Hepatocyte (in vitro differentiated cells): ENCODE measurements around the gene WDR41.

ENCODE experiments used
- EZH2phosphoT487 ChIP-seq: fragments of 200-600 bp; sonication (generic); IDR thresholded peaks from one replicate; pipeline ENCODE4 v1.6.1; 2018; ENCODE audit warnings: antibody characterized with exemption, mild to moderate bottlenecking, low read depth, moderate library complexity; ENCODE audit not compliant: unreplicated experiment, severe bottlenecking
- TF ChIP-seq, protein P1 (sequence below): fragments of 200-600 bp; sonication (generic); IDR thresholded peaks from 2 replicates; pipeline ENCODE4 v1.5.1; 2016; ENCODE audit warnings: antibody characterized with exemption, mild to moderate bottlenecking; ENCODE audit not compliant: poor library complexity

DNA sequence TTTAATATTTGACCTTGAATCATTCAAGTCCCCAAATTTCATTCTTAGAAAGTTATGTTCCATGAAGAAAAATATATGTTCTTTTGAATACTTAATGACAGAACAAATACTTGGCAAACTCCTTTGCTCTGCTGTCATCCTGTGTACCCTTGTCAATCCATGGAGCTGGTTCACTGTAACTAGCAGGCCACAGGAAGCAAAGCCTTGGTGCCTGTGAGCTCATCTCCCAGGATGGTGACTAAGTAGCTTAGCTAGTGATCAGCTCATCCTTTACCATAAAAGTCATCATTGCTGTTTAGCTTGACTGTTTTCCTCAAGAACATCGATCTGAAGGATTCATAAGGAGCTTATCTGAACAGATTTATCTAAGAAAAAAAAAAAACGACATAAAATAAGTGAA lies 65.4 kb downstream of the WDR41 start:
- TF ChIP-seq, protein P1, sequence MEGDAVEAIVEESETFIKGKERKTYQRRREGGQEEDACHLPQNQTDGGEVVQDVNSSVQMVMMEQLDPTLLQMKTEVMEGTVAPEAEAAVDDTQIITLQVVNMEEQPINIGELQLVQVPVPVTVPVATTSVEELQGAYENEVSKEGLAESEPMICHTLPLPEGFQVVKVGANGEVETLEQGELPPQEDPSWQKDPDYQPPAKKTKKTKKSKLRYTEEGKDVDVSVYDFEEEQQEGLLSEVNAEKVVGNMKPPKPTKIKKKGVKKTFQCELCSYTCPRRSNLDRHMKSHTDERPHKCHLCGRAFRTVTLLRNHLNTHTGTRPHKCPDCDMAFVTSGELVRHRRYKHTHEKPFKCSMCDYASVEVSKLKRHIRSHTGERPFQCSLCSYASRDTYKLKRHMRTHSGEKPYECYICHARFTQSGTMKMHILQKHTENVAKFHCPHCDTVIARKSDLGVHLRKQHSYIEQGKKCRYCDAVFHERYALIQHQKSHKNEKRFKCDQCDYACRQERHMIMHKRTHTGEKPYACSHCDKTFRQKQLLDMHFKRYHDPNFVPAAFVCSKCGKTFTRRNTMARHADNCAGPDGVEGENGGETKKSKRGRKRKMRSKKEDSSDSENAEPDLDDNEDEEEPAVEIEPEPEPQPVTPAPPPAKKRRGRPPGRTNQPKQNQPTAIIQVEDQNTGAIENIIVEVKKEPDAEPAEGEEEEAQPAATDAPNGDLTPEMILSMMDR, result no peak
- no peak for TF ChIP-seq EZH2phosphoT487
